ENCODE results near the gene VSIG8.
A peak's percentile ranks its signal among the peaks of the same experiment; 100 is the strongest.
"Not testable (repeated sequence)": the region's sequence is repeated elsewhere in the genome, so short reads cannot be mapped to it uniquely, and the experiment has no call there.

VSIG8 gene, protein sequence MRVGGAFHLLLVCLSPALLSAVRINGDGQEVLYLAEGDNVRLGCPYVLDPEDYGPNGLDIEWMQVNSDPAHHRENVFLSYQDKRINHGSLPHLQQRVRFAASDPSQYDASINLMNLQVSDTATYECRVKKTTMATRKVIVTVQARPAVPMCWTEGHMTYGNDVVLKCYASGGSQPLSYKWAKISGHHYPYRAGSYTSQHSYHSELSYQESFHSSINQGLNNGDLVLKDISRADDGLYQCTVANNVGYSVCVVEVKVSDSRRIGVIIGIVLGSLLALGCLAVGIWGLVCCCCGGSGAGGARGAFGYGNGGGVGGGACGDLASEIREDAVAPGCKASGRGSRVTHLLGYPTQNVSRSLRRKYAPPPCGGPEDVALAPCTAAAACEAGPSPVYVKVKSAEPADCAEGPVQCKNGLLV

DNA sequence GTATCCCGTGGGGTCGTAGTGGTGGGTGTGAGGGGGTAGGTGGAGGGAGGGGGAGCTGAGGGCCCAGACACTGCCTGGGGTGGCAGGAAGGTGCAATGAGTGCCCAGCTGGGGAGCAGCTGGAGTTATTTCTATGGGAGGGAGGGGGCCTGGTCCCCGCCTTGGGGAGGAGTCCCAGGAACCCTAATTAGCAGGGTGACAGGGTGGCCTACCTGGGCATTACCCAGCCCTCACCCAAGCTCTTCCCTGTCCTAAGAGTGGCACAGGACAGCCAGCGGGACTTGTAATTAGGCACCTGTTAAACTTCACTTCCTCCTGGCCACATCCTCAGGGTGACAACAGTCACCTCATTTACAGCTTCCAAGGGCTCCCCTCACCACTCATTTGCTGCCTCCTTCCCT lies at the start of gene VSIG8:
VSIG8 (minus strand) TSS at position 101 of the 400 bp plus-strand sequence. CDS start 136 bp downstream, outside the sequence.
- DNase-seq, result no peak

DNA sequence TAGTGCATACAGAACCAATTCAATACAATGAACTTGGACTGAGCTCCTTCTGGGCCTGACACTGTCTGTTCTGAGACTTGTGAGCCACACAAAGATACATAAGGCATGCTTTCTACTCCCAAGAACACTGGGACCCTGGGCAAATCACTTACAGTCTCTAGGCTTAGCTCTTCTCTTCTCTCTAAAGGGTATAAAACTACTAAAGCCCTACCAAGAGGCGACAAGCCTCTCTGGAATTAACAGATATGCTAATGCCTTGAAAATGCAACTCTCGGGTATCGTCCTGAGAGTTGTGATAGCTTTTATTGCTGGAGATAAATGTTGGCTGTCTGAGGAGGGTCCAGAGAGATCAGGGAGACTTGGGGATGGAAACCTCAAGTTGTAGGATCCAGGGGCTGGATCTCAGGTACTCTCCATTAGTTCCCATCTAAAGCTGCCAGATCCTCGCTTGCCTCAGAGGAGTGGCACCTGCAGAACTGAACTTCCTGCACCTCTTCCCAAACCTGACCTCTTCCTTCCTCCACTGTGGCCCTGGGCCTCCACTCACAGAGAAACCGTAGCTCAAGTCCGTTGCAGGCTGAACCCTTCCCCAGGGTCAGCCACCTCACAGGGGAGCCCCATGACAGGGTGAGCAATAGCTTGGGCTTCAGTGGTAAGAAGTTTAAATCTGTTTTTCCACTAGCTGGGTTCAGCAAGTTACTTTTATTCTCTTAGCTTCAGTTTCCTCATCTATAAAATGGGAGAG lies 49.0 kb upstream of the VSIG8 start:
- DNase-seq, result no peak

DNA sequence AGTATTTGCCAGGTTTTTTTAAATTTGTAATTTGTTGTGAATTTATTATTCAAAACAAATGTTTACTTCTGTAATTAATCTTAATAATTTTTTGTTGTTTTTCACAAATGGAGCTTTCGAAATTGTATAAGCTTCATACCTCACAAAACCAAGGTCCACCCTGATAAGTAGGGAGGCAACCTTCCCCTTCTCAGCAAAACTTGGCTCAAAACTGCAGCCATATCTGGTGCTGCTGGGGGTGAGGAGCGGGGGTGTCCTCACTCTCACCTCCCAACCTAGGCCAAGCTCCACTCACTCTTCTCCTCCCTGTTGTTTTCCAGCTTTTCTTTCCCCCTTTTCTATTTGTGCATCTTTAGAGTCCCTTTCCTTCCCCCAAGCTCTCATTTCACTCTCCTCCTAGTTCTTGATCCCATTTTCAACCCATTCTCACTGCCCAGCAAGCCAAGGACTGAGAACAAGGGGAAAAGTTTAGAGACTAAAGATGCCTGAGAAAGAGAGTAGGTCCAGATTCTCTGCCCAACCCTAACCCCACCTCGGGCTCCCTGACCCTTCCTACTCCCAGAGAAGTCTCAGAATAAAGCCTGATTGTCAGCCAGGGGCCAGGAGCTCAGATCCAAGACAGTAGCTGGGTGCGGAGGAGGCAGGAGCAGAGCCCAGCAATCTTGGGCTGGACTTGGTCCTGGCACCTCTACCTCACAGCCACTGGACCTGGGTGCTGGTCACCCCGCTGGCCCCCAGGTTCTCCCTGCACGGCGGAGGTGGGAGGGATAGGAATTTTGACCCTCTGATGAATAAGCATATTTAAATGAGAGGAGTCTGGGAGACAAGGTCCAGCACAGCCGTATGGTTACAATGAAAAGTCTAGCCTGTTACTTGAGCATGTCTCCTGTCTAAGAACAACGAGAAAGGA lies 45.8 kb upstream of the VSIG8 start:
- DNase-seq, result no peak

DNA sequence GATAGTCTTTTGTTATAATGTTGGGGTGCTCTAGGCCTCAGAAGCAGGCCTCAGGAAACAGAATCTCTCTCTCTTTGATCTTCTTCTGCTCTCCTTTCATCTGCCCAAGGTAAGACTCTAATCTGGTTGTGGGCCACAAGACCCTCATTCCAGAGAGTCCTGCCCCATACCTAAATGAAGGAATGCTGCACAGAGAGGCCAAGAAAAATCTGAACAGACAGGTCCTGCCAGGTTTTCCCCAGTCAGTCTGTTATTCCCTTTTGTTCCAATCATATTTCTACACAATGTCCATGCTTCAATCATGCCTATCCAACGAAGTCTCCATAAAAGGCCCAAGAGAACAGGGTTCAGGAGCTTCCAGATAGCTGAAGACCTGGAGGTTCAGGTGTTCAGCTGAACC lies 44.5 kb upstream of the VSIG8 start:
- no peak for DNase-seq

DNA sequence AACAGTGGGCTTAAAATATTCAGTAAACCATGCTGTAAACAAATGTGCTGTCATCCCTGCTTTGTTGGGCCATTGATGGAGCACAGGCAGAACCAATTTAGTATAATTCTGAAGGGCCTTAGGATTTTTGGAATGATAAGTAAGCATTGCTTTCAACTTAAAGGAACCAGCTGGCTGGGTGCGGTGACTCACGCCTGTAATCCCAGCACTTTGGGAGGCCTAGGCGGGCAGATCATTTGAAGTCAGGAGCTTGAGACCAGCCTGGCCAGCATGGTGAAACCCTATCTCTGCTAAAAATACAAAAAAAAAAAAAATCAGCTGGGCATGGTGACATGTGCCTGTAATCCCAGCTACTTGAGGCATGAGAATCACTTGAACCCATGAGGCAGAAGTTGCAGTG lies 41.6 kb upstream of the VSIG8 start:
- DNase-seq, result not testable (repeated sequence)

DNA sequence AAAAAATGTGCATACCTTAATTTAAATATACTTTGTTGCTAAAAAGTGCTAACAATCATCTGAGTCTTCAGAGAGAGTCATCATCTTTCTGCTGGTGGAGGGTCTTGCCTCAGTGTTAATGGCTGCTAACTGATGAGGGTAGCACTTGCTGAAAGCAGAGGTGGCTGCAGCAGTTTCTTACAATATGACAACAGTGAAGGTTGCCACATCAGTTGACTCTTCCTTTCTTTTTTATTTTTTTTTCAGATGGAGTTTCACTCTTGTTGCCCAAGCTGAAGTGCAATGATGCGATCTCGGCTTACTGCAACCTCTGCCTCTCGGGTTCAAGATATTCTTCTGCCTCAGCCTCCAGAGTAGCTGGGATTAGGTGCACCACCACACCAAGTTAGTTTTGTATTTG lies 40.1 kb upstream of the VSIG8 start:
- DNase-seq, result no peak

DNA sequence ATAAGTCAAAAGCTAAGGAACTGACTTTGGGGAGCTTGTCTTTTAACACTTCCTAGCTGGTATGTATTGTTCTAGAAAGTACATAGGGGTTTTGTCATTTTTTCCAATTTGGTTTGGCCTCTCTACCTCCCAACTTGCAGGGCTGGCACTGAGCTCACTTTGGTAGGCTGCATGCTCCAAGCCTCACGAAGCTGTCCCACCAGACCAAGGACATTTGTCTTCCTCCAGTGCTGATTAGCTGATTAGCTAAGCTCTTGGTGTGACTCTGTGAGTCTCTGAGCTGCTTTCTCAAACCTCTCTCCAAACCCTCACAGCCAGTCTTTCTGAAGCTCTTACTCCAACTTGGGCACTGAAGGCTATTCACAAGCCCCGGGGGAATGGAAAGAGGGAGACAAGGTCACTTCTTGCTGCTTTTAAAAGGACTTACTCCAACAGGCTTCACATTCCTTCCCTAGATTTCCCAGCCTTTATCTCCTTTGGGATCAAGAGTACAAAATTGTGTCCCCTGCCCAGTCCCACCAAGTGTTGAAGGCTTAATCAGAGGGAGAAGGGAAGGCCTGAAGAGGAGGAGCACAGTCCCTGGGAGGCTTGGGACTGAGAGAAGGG lies 38.4 kb upstream of the VSIG8 start:
- no peak for DNase-seq

DNA sequence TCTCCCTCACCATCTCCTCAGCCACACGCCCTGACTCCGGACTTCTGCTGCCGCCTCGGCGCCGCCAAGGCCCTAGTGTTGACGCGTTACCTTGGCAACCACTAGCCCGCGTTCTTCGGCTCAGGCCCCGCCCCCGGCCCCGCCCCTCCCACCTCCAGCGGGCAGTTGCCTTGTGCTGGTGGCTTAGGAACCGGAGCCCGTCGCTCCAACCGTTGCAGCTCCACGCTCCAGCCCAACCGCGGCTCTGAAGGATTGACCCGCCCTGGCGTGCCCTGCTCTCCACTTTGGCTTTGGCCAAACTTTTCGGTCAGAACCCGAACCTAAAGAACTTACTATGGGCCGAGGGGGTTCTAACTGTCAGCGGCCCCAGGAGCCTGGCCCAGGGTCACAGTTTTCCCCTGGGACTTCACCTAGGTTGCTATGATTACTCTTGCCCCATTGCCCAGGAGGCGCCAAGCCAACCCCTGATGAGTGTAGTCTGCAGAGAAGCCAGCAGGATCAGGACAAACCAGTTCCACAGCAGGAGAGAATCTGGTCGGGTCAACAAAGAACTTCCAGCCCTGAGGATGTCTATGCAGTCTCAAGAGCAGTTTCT lies 37.7 kb upstream of the VSIG8 start, which contains the start of gene CFAP45:
CFAP45 (minus strand) TSS at position 80 of the 595 bp plus-strand sequence; CDS start at position 13, 67 bp downstream.
- DNase-seq, result no peak

DNA sequence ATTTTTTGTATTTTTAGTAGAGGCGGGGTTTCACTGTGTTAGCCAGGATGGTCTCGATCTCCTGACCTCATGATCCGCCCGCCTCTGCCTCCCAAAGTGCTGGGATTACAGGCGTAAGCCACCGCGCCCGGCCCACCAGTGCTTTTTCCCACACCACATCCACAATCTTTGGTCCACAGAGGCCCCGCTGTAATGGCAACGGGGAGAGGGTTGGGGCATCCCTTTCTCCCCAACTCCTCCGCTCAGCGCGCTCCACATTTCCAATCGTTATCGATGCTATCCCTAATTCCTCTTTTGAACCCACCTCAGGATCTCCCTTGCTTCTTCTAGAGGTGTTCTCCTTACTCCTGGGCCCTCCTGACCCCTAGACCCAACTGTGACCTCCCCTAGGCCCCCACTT lies 37.2 kb upstream of the VSIG8 start:
- not testable (repeated sequence) for DNase-seq

DNA sequence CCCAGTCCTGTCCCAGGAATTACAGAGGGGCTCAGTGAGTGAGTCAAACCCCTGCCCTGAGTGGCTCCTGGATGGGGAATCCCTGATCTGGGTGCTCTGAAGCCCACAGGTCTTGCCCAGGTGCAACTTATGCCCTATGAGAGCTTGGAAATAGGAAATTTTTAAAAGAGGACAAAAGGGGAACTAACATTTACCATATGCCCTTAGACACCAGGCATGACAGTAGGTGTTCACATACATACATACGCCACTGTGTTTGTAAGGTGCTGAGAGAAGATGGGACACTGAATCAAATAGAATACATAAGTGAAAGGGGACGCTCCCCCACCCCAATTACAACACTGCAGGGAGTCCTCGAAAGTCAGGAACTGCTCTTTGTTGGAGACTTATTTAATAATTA lies 36.1 kb upstream of the VSIG8 start:
- DNase-seq, result no peak

DNA sequence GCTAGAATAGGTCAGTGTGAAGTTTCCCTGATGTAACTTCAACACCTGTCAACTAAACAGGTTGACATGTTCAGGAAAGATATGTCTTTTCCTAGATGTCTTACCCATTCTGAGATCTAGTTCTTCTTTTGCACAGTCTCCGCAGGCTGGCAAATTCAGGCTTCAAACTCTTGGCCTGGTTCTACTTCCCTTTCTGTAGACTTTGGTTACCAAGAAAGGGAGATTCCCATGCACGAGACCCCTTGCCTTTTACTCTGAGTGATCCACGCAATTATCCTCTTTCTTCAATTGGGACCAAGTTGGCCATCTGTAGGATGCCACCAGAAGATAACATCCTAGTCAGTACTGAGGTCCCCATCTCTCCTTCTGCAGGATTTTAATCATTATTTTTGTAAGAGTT lies 35.5 kb upstream of the VSIG8 start:
- DNase-seq, result no peak

DNA sequence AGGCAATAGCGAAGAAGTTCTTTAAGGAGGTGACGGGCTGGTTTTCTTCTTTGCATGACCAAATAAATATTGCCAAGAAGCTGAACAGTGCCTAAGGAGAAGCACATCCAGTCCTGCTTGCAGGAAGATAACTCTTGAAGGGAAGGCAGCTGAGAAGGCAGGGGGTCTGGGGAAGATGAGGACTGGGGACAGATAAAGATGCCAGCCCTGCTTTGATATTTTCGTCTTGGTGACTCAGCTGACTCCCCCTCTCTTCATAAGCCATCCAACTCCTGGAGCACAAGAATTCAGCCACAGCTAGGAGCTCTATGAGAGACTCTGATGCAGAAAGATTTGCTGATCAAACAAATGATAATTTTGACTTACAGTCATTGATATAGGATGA lies 34.1 kb upstream of the VSIG8 start:
- no peak for DNase-seq

DNA sequence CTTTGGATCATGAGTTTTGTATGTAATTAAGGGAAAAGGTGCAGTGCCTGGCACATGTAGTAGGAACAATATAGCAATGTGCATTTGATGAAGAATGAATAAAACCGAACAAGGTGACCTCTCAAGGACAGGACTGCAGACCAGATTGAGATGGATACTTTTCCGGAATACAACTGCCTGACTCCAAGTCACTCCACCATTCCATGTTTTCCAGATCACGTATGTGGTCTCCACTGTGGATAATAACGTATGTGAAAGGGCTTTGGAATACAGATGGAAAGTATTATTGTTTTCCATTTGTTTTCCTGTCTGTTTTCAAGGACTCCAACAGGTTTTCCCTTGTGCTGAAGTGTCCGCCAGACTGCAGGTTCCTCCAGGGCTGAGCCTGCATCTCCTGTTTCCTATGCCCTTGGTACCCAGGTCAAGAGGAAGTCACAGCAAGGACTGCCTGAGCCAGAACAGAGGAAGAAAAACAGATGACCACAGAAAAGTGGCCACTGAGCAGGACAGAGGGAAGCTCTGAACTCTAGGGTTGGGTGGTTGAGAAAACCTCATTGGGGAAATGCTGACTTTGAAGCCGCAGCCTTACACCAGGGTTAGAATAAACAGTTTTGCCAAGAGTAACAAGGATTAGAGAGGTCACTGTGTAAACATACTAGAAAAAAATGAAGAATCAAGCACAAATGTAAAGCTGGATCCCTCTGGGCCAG lies 33.5 kb upstream of the VSIG8 start:
- DNase-seq, result no peak

DNA sequence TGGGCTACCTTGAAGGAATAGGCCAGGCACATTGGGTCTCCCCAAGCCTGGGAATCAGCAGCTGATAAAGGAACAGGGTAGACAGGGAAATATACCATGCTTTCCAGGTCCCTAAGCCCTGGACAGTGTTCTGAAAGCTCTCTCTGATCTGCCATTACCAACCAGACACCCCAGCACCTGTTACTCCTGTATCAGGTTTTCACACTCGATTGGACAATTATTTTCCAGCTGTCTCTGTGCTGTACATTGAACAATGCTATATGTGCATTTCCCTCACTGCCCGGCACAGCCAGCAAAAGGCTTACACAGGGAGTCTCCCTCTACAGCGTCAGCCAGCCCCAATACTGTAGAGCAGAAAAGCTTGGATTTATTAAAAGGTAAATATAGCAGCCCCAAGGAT lies 32.8 kb upstream of the VSIG8 start:
- no peak for DNase-seq

DNA sequence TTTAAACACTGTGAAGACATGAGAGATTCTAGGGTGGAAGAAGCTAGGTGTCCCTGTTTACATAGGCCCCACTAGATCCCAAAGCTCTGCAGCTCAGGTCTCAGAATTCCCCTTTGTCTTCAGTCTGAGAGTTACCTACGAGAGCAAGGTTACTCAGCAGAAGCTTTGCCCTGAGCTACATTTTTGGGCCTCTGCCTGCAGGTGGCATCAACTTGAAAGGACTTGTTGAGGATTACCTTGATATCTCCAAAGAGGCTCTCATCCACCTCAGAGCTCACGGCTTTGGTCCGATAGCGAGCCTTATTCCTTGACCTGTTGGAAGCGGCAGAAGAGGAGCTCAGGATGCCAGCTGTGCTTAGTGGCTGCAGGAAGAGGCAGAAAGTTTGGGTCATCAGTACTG lies 30.5 kb upstream of the VSIG8 start:
- no peak for DNase-seq

DNA sequence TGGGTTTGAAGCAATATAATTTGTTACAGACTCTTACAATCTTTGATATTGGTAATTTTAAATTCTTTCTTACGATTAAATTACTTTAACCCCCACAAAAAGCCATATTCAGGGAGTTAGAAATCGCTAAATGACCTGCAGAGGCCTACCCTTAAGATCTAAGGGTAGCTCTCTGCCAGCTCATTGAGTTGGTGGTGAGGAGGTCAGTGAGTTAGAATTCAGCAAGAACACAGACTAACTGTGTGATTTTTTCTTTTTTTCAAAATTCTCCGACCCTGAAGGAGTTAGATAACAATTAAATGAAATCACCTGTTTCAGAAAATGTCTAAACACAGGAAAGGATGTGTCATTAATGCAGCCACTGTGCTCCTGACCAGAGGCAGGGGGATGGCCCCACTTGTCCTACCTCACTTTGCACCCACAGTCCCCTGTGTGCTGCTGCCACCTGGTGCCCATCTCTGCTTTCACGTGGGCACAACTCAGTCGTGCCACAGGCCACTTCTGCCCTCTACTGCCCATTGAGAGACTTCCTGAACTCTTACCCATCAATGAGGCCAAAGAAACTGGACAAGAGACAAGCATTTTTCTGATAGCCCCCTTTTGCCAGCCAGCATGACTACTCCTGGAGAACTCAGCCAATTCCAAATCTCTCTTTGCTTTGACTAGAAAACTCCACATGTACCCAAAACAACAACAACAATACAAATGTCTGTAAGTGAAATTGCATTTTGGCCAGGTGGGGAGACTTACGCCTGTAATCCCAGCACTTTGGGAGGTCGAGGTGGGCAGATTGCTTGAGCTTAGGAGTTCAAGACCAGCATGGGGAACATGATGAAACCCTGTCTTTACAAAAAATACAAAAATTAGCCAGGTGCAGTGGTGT lies 29.1 kb upstream of the VSIG8 start:
- peak; percentile 65 for DNase-seq

DNA sequence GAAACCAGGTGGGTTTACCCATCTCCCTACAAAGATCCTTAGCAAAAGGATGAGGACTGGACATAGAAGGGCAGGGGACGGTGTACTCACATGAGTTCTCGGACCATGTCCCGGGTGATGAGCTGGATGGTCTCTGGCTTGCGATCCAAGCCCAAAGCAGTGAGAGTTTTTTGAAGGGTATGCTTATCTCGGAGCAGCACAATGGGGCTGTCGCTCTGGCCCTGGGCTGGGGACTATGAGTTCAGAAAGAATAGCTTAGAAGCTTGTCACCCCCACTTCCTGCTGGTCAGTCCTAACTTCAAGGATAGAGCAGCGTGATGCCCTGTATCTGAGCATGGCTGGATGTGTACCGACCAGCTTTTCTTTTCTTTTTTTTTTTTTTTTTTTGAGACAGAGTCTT lies 27.9 kb upstream of the VSIG8 start:
- DNase-seq, result no peak

DNA sequence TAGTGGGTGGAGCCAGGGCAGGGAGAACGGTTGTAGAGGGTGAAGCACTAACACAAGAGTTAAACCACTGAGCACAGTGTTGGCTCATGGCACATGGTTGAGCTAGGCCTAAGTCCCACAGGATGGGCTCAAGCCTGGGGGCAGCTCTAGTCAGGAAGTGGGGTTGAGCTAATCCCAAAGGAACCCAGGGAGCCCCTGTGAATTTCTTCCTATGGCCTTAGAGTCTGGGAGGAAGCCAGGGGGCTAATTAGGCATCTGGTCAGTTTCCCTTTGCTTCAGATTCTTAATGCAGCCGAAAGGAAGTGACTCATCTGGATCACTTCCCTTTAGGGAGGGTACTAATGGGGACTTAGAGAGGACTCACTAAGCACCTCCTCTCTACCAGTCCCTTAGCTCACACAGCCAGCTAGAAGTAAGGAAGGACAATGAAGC lies 27.4 kb upstream of the VSIG8 start:
- peak; percentile 52 for DNase-seq

DNA sequence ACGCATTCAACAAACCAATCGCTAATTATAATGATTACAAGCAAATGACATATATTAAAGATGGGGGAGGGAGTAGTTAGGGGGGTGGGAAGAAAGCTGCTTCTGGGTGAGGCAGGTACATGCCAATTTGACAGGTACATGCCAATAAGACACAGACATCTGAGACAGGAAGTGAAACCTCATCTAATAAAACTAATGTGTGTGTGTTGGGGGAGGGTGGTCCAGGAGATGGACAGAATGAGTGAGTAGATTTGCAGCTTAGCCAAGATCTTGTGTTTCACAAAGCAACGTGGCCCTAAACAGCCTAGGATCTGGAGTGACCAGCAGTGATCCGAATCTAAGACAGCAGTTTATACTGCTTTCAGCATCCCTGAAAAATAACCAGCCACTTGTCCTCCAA lies 26.7 kb upstream of the VSIG8 start:
- DNase-seq, result no peak

DNA sequence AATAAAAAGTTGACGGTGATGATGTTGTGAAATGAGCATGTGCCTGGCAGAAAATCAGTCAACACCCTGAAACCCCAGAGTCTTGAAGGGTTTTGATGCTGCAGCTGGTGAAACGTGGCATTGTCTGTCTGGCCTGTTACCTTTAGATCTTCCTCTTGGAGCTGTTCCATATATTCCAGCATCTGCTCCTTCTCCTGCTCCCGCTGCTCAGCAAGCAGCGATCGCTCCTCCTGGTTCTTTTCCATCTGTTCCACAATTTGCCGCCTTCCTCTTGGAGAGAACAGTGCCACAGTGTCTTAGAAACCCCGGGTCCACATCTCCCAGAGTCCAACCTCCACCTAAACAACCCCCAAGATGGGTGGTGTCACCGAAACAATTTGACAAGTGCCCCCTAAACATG lies 21.8 kb upstream of the VSIG8 start:
- DNase-seq, result no peak

DNA sequence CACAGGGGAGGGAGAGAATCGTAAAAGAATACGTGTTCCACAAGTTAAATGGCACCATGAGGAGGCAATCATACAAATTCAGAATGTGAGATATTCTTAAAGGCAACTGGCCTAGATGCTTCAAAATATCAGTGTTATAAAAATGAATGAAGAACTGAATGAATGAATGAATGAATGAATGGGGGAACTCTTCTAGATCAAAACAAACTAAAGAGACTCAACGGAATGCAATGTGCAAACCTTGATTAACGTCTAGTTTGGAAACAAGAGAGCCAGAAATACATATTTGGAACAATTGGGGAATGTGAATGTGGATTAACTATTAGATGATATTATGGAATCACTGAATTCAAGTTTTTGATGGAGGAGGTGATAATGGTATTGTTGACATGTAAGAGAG lies 20.7 kb upstream of the VSIG8 start:
- no peak for DNase-seq
